Measurements from ENCODE around the gene CMTM3.
"Not testable (repeated sequence)": the region's sequence is repeated elsewhere in the genome, so short reads cannot be mapped to it uniquely, and the experiment has no call there.

Gene CMTM3

GRCh38 chr16:66563574-66564334 lies 40.8 kb upstream of the CMTM3 start:
- no peaks in the 10 kb centered on the region for H3K9me3 ChIP-seq (ENCODE audit: control insufficient read depth, insufficient read depth, low read depth, low read length)
- TF ChIP-seq, protein P1, sequence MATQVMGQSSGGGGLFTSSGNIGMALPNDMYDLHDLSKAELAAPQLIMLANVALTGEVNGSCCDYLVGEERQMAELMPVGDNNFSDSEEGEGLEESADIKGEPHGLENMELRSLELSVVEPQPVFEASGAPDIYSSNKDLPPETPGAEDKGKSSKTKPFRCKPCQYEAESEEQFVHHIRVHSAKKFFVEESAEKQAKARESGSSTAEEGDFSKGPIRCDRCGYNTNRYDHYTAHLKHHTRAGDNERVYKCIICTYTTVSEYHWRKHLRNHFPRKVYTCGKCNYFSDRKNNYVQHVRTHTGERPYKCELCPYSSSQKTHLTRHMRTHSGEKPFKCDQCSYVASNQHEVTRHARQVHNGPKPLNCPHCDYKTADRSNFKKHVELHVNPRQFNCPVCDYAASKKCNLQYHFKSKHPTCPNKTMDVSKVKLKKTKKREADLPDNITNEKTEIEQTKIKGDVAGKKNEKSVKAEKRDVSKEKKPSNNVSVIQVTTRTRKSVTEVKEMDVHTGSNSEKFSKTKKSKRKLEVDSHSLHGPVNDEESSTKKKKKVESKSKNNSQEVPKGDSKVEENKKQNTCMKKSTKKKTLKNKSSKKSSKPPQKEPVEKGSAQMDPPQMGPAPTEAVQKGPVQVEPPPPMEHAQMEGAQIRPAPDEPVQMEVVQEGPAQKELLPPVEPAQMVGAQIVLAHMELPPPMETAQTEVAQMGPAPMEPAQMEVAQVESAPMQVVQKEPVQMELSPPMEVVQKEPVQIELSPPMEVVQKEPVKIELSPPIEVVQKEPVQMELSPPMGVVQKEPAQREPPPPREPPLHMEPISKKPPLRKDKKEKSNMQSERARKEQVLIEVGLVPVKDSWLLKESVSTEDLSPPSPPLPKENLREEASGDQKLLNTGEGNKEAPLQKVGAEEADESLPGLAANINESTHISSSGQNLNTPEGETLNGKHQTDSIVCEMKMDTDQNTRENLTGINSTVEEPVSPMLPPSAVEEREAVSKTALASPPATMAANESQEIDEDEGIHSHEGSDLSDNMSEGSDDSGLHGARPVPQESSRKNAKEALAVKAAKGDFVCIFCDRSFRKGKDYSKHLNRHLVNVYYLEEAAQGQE (tag by site-specific recombination; IDR thresholded peaks at IDR 0.05), result no peak
- TF ChIP-seq ZNF658 (tag by site-specific recombination; IDR thresholded peaks at IDR 0.05), result no peak
- TF ChIP-seq TCF7L2 (IDR thresholded peaks at IDR 0.05; ENCODE audit: borderline replicate concordance, low read depth, low read length), result no peak
- no peak for TF ChIP-seq ZNF423 (tag by site-specific recombination; IDR thresholded peaks at IDR 0.05)
- ChIA-PET POLR2A (no interaction called here), CTCF (interaction anchor here (0.6 to 2.6 kb wide), 10 partner anchors 9 to 188 kb away, joined by 3 to 10 read pairs (median 4); partner anchors contain the start of genes CKLF and DYNC1LI2)
- no peak overlapping the region for H3K27ac ChIP-seq (ENCODE audit: extremely low read depth, low read depth, low read length)
- H3K4me1 ChIP-seq (ENCODE audit: control insufficient read depth, insufficient read depth, low read length), result no peaks in the 10 kb centered on the region
- peaks cover 5 to 79% of the 10 kb centered on the region in 2 experiments; a peak in 2 of 3 replicates for H3K36me3 ChIP-seq (ENCODE audit: control insufficient read depth in 2 of 2, insufficient read depth in 1 of 2, low read length in 2 of 2)
- H3K4me3 ChIP-seq (ENCODE audit: low read depth, low read length), result no peak overlapping the region

DNA sequence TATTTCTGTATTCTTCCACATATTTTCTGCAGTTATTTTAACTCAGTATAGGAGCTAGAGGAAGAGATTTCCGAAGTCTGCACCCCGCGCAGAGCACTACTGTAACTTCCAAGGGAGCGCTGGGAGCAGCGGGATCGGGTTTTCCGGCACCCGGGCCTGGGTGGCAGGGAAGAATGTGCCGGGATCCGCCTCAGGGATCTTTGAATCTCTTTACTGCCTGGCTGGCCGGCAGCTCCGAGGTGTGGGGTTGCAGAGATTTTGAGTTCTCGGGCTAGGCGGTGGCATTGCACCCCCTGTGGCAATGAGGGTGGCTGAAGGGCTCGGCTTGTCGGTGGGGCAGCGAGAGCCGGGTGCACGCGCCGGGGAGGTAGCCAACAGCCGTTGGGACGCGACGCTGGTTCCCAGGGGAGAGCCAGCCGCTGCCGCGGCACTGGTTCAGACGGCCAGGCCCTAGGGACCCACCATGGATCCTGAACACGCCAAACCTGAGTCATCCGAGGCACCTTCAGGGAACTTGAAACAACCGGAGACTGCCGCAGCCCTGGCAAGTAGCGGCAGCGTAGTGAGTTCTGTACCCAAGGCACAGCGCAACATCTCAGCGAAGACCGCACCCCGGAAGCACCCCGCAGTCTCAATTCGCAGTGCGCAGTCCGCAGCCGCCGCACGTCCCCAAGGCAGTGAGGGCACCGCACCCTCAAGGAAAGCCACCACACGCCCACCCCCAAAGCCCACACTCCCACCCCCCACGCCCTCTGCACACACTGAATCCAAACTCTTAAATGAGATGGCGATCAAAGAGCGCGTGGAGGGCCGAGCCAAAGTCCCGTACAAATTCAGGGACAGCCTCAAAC lies 38.2 kb upstream of the CMTM3 start, which contains the start of gene CMTM1:
Gene CMTM1, plus strand, starts transcription at position 389 of the 851 bp plus-strand sequence. Its CDS starts 75 bp downstream, at position 464.
- POLR2A ChIA-PET, result interaction anchor here (1.4 kb wide), 1 partner anchor 14 kb away, joined by 5 read pairs; the partner anchor contains the start of gene CKLF
- Histone ChIP-seq H3K27ac (ENCODE audit: extremely low read depth, low read depth, low read length) (no peak within 1 kb of the TSS), H3K36me3 (ENCODE audit: control insufficient read depth in 2 of 2, insufficient read depth in 1 of 2, low read length in 2 of 2) (peaks cover 5 to 54% of the 10 kb centered on the region in 2 experiments; a peak in 2 of 3 replicates), H3K4me1 (ENCODE audit: control insufficient read depth, insufficient read depth, low read length) (peaks cover 9% of the 10 kb centered on the region), H3K4me3 (ENCODE audit: low read depth, low read length) (no peak within 1 kb of the TSS), H3K9me3 (ENCODE audit: control insufficient read depth, insufficient read depth, low read depth, low read length) (no peaks in the 10 kb centered on the region)
- CTCF ChIA-PET, result no interaction called here
- no peak for TF ChIP-seq ZNF23 (tag by site-specific recombination; IDR thresholded peaks at IDR 0.05; ENCODE audit: borderline replicate concordance)
- no peak for TF ChIP-seq ZNF658 (tag by site-specific recombination; IDR thresholded peaks at IDR 0.05)
- TF ChIP-seq GLIS1 (tag by site-specific recombination; IDR thresholded peaks at IDR 0.05), result no peak
- no peak for TF ChIP-seq SCRT1 (tag by site-specific recombination; IDR thresholded peaks at IDR 0.05; ENCODE audit: borderline replicate concordance)
- TF ChIP-seq, protein P2, sequence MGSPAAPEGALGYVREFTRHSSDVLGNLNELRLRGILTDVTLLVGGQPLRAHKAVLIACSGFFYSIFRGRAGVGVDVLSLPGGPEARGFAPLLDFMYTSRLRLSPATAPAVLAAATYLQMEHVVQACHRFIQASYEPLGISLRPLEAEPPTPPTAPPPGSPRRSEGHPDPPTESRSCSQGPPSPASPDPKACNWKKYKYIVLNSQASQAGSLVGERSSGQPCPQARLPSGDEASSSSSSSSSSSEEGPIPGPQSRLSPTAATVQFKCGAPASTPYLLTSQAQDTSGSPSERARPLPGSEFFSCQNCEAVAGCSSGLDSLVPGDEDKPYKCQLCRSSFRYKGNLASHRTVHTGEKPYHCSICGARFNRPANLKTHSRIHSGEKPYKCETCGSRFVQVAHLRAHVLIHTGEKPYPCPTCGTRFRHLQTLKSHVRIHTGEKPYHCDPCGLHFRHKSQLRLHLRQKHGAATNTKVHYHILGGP (tag by site-specific recombination; IDR thresholded peaks at IDR 0.05), result no peak

- CTCF ChIA-PET, result interaction anchor here (0.9 kb wide), 1 partner anchor 16 kb away, joined by 3 read pairs; no protein-coding TSS in a partner anchor
- 0 out of 2 replicates have a peak, but pooled peaks have one; percentile 53 for TF ChIP-seq ZNF280D (tag by site-specific recombination; IDR thresholded peaks at IDR 0.05)
- peak; percentile 98 for TF ChIP-seq ZNF146 (tag by site-specific recombination; IDR thresholded peaks at IDR 0.05)
- peak; percentile 78; the same call in 1 of the 2 replicates for TF ChIP-seq ZNF580 (tag by site-specific recombination; IDR thresholded peaks at IDR 0.05)
- H3K36me3 ChIP-seq (ENCODE audit: control insufficient read depth in 2 of 2, insufficient read depth in 1 of 2, low read length in 2 of 2), result peaks cover 5 to 44% of the 10 kb centered on the region in 2 experiments; a peak in 2 of 3 replicates
- POLR2A ChIA-PET; H3K9me3 ChIP-seq (ENCODE audit: control insufficient read depth, insufficient read depth, low read depth, low read length); H3K4me1 ChIP-seq (ENCODE audit: control insufficient read depth, insufficient read depth, low read length); H3K4me3 ChIP-seq (ENCODE audit: low read depth, low read length); H3K27ac ChIP-seq (ENCODE audit: extremely low read depth, low read depth, low read length): not testable (repeated sequence)
These were observed 37.2 kb upstream of the CMTM3 start for GRCh38 chr16:66567270-66567669.

Measured in HEK293 (cell line).